Measurements from ENCODE around the gene DPEP3.
A peak's percentile ranks its signal among the peaks of the same experiment; 100 is the strongest.

The DPEP3 gene

DNA sequence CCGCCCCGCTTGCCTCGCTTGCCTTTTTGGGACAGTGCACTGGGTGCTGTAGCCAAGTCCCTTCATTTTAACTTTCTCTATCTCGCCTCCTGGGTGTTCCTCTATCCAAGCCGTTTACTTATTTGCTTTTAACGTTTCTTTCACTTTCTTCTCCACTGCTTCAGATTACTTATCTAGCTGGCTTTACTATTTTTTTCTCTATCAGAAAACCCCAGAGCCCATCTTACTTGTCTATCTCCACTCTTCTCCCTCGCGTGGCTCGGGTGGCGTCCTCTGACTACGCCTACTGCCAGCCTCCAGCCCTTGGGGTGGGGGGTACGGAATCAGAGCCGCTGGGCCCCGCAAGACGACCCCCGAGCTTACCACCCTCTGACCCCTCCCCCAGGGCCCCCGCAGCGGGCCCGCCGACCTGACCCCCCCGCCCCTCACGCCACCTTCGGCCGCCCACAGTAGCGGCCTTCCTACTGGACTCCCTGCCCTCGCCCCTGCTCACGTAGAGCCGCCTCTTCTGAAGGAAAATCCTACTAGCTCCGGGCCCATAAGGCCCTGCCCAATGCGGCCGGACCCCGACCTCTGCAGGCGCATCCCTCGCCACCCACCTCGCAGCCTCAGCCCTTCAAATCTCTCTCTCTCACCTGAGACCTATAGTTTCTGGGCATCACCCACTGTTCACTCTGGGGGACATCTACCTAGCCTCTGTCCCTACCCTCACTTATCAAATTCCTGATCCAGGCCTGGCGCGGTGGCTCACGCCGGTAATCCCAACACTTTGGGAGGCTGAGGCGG lies 10.9 kb downstream of the DPEP3 start:
- TF ChIP-seq PPARA (CRISPR knock-in tag; IDR thresholded peaks at IDR 0.05; ENCODE audit: borderline replicate concordance): no peak
- no peak for TF ChIP-seq BACH2 (CRISPR knock-in tag; IDR thresholded peaks at IDR 0.05; ENCODE audit: borderline replicate concordance)
- TF ChIP-seq, protein P1, sequence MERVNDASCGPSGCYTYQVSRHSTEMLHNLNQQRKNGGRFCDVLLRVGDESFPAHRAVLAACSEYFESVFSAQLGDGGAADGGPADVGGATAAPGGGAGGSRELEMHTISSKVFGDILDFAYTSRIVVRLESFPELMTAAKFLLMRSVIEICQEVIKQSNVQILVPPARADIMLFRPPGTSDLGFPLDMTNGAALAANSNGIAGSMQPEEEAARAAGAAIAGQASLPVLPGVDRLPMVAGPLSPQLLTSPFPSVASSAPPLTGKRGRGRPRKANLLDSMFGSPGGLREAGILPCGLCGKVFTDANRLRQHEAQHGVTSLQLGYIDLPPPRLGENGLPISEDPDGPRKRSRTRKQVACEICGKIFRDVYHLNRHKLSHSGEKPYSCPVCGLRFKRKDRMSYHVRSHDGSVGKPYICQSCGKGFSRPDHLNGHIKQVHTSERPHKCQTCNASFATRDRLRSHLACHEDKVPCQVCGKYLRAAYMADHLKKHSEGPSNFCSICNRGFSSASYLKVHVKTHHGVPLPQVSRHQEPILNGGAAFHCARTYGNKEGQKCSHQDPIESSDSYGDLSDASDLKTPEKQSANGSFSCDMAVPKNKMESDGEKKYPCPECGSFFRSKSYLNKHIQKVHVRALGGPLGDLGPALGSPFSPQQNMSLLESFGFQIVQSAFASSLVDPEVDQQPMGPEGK (CRISPR knock-in tag; IDR thresholded peaks at IDR 0.05; ENCODE audit: borderline replicate concordance): no peak
- no peak for TF ChIP-seq RARB (CRISPR knock-in tag; IDR thresholded peaks at IDR 0.05)
- ATAC-seq: no peak

DNA sequence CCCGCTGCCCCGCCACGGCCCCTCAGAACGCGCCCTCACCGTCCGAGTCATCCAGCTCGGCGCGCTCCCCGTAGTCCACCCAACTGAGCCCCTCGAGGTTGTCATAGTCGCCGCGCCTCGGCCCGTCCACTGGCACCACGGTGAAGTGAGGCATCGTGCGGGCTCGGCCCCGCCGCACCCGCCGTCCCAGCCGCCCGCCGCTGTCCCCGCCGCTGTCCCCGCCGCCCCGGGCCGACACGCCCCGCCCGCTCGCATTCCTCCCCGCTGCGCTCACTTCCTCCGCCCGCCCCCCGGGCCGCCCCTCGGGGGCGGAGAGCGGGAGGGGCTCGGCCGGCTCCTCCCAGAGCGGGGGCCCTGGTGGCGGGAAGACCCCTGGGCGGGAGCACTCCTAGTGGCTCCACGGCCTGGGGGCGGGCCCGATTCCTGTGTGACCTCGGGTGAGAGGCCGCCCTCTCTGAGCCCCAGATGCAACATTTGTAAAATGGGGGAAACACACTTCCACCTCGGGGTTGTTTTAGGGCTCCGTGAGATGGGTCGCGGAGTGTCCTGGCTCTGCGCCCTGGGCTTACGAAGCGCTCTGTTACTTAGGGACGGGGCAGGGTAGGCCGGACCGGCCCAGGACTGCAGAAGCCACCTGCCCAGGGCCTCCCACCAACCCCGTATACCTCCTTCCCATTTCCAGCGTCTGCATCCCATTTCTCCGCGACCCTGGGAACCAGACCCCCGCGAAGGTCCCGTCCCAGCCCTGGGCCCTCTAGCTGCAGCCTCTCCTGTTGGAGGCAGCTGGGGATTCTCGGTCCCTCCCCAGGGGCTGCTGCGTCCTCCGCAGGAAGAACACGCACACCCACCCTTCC lies 11.7 kb downstream of the DPEP3 start, which contains the start of gene SLC12A4:
TSS of gene SLC12A4 (minus strand) at position 238 of the 854 bp plus-strand sequence. CDS start at position 154, 84 bp downstream.
- TF ChIP-seq, protein P2, sequence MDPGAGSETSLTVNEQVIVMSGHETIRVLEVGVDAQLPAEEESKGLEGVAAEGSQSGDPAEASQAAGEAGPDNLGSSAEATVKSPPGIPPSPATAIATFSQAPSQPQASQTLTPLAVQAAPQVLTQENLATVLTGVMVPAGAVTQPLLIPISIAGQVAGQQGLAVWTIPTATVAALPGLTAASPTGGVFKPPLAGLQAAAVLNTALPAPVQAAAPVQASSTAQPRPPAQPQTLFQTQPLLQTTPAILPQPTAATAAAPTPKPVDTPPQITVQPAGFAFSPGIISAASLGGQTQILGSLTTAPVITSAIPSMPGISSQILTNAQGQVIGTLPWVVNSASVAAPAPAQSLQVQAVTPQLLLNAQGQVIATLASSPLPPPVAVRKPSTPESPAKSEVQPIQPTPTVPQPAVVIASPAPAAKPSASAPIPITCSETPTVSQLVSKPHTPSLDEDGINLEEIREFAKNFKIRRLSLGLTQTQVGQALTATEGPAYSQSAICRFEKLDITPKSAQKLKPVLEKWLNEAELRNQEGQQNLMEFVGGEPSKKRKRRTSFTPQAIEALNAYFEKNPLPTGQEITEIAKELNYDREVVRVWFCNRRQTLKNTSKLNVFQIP (CRISPR knock-in tag; IDR thresholded peaks at IDR 0.05; ENCODE audit: borderline replicate concordance, low read depth): 0 out of 2 replicates have a peak, but pooled peaks have one; percentile 20
- 0 out of 2 replicates have a peak, but pooled peaks have one; percentile 71 for TF ChIP-seq GLIS3 (CRISPR knock-in tag; IDR thresholded peaks at IDR 0.05)
- TF ChIP-seq PPARA (CRISPR knock-in tag; IDR thresholded peaks at IDR 0.05; ENCODE audit: borderline replicate concordance): no peak
- TF ChIP-seq ZFP3 (CRISPR knock-in tag; IDR thresholded peaks at IDR 0.05): peak; percentile 75; the same call in 1 of the 2 replicates
- TF ChIP-seq, protein P1 (CRISPR knock-in tag; IDR thresholded peaks at IDR 0.05; ENCODE audit: borderline replicate concordance): 0 out of 2 replicates have a peak, but pooled peaks have one; percentile 58
- ATAC-seq: peak; percentile 83

DNA sequence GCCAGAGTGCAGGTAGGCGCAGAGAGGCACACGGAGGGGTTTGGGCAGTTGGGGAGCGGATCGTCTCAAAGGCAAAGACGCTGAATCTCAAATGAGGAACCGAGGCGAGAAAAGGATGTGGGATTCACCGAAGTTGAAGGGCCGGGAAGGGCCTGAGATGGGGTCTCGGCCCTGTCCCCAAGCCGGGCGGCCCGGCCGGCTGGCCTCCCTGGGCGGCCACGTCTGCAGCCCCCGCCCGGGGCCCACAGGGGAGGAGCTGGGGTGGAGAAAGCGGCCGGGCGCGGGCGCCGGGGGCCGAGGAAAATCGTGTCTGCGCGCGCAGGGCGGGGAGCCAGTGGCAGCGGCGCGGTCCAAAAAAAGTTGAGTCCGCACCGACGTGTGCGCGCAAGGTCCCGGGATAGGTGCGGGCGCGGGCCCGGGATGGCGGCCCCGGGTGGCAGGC lies 12.3 kb downstream of the DPEP3 start:
- TF ChIP-seq GLIS3 (CRISPR knock-in tag; IDR thresholded peaks at IDR 0.05) (no peak), ZNF70 (CRISPR knock-in tag; IDR thresholded peaks at IDR 0.05) (no peak), ISL1 (CRISPR knock-in tag; IDR thresholded peaks at IDR 0.05) (no peak), ZNF565 (CRISPR knock-in tag; conservative IDR thresholded peaks at IDR 0.05; ENCODE audit: low read depth) (no peak), ESRRG (CRISPR knock-in tag; IDR thresholded peaks at IDR 0.05) (no peak), PPARA (CRISPR knock-in tag; IDR thresholded peaks at IDR 0.05; ENCODE audit: borderline replicate concordance) (no peak), SNAI2 (CRISPR knock-in tag; IDR thresholded peaks at IDR 0.05) (no peak), ARNTL (CRISPR knock-in tag; IDR thresholded peaks at IDR 0.05; ENCODE audit: borderline replicate concordance, low read depth) (no peak), CSDC2 (CRISPR knock-in tag; IDR thresholded peaks at IDR 0.05) (no peak), OSR1 (CRISPR knock-in tag; IDR thresholded peaks at IDR 0.05) (no peak), TCF4 (CRISPR knock-in tag; IDR thresholded peaks at IDR 0.05; ENCODE audit: borderline replicate concordance) (no peak), ZC3H10 (CRISPR knock-in tag; IDR thresholded peaks at IDR 0.05) (no peak), ZFP30 (CRISPR knock-in tag; IDR thresholded peaks at IDR 0.05) (no peak), ZNF8 (CRISPR knock-in tag; IDR thresholded peaks at IDR 0.05) (no peak)
- TF ChIP-seq, protein P1 (CRISPR knock-in tag; IDR thresholded peaks at IDR 0.05; ENCODE audit: borderline replicate concordance): no peak
- peak; percentile 50 for ATAC-seq
